HEK293T (cell line): ENCODE data around the gene RANBP3.

Experiments
- ARNT ChIP-seq: fragments of 450-650 bp; IDR thresholded peaks from 2 replicates; pipeline ENCODE4 v1.6.1; 2017; ENCODE audit warnings: mild to moderate bottlenecking
- ELF4 ChIP-seq: fragments of 450-650 bp; IDR thresholded peaks from 2 replicates; pipeline ENCODE4 v1.6.1; 2017; ENCODE audit warnings: antibody characterized with exemption
- FOXA1 ChIP-seq: fragments of 450-650 bp; IDR thresholded peaks from 2 replicates; pipeline ENCODE4 v1.6.1; 2016; ENCODE audit warnings: mild to moderate bottlenecking
- FOXK2 ChIP-seq: fragments of 450-650 bp; IDR thresholded peaks from 2 replicates; pipeline ENCODE4 v1.6.1; 2016; ENCODE audit warnings: mild to moderate bottlenecking
- SP1 ChIP-seq: fragments of 450-650 bp; IDR thresholded peaks from 2 replicates; pipeline ENCODE4 v1.6.1; 2017
- TARDBP ChIP-seq: fragments of 450-650 bp; IDR thresholded peaks from 2 replicates; pipeline ENCODE4 v1.6.1; 2016

GRCh38 chr19:5877882-5878281 lies 100.1 kb downstream of the RANBP3 start:
- TF ChIP-seq FOXK2 (no peak), ARNT (no peak), TARDBP (no peak), FOXA1 (no peak), ELF4 (no peak), SP1 (no peak)
